CMK (cell line): ENCODE measurements around the gene CD68.
A peak's percentile ranks its signal among the peaks of the same experiment; 100 is the strongest.

ENCODE experiments used
- DNase-seq: peaks from one replicate; pipeline ENCODE4 v3.0.0-alpha.2; 2010; ENCODE audit warnings: low read depth

The CD68 gene, protein sequence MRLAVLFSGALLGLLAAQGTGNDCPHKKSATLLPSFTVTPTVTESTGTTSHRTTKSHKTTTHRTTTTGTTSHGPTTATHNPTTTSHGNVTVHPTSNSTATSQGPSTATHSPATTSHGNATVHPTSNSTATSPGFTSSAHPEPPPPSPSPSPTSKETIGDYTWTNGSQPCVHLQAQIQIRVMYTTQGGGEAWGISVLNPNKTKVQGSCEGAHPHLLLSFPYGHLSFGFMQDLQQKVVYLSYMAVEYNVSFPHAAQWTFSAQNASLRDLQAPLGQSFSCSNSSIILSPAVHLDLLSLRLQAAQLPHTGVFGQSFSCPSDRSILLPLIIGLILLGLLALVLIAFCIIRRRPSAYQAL

DNA sequence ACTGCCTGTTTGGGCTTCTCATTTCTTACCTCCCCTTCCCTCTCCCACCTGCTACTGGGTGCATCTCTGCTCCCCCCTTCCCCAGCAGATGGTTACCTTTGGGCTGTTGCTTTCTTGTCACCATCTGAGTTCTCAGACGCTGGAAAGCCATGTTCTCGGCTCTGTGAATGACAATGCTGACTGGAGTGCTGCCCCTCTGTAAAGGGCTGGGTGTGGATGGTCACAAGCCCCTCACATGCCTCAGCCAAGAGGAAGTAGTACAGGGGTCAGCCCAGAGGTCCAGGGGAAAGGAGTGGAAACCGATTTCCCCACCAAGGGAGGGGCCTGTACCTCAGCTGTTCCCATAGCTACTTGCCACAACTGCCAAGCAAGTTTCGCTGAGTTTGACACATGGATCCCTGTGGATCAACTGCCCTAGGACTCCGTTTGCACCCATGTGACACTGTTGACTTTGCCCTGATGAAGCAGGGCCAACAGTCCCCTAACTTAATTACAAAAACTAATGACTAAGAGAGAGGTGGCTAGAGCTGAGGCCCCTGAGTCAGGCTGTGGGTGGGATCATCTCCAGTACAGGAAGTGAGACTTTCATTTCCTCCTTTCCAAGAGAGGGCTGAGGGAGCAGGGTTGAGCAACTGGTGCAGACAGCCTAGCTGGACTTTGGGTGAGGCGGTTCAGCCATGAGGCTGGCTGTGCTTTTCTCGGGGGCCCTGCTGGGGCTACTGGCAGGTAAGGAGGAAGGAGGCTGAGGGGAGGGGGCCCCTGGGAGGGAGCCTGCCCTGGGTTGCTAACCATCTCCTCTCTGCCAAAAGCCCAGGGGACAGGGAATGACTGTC is at the start of gene CD68:
Gene CD68 (plus strand): TSS at position 638 of the 833 bp plus-strand sequence. CDS start 40 bp downstream, at position 678.
- DNase-seq = no peak

DNA sequence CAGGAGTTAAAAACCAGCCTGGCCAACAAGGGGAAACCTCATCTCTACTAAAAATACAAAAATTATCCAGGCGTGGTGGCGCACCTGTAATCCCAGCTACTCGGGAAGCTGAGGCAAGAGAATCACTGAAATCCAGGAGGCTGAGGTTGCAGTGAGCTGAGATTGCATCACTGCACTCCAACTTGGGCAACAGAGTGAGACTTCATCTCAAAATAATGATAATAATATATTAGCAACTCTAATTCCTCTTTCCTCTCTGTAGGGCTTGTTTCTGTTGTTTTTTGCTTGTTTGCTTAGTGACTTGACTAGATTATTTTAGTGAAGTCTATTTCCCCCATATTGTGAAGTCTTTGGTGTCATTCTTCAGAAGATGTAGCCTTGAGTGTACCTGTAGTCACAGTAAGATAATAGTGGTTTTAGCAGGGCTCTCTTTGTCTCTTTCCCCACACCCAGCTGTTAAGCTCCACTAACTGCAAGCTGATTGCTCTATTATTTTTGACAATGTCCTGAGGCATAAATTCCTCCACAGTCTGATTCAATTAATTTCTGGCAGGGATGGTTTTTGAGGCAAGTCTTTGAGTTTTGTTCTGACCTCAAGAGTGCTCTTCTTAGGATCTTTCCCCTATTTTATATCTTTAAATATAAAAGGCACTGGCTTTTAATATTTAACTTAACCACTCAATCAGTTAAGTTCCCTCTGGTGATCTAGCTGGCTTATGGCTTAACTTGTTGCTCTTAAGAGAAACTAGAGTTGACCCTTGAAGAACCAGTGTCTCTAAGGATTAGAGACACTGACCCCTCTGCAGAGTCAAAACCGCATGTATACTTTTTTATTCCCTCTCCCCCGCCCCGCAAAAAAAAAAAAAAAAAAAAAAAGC is 49.2 kb upstream of the CD68 start:
- no peak for DNase-seq

DNA sequence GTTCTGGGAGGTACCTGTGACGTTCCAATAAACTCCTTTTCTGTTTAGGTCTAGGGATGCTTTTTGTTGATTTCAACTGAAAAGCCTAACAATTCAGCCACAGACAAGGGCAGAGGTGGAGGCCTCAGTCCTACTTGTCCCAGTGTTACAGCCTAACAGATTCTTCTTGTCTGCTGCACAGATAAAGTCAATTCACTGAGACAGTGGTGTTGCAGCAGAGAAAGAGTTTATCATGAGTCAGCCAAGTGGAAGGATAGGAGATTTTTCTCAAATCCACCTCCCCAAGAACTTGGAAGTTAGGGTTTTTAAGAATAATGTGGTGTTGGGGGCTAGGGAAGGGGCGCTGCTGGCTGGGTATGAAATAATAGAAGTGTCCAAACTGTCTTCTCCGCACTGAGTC is 41.4 kb upstream of the CD68 start:
- DNase-seq = no peak

DNA sequence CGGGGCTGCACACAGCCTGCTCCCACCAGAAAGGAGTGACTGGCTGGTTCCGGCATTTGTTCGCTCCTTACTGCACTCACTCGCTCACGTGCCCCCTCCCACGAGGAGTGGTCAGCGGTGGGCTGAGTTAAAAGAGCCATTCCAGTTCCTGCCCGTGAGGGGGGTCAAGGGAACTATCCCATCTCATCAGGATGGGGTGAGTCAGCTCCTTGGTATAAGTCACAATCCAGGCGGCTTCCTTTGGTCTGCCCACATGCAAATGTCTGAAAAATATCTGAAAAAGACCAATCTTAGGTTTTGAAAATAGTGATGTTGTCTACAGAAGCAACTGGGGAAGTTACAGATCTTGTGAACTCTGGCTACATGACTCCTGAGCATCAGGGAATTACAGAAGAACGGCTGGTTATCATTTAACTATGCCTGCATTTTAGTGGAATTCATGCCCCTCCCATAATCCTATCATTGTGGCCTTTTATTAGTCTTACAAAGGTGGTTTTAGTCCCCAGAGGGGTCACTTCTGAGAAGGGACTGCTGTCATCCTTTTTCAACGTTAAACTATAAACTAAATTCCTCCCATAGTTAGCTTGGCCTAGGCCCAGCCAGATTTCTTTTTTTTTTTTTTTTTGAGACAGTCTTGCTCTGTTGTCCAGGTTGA is 40.4 kb upstream of the CD68 start:
- no peak for DNase-seq

DNA sequence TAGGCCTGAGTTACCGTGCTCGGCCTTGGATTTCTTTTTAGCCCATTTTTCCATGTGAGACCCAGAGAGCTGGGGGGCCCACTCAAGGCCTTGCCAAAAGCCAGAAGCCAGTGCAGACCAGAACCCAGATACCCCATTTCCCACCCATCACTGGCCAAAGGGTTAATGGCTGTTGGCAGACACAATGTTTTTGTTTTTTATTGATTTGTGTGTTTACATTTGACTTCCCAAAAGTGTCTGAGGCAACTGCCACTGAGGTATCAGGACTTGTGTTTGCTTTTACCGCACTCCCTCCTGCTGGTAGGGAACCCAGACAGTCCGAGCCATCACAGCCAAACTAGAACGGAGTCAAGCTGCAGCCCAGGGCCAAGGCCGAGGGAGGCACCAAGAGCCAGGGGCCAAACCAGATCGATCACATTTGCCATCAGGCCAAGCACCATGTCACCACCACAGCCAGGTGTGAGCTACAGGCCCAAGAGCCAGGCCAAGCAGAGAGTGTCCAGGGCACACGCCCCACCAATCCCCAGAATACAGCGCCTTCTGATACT is 38.3 kb upstream of the CD68 start:
- no peak for DNase-seq

DNA sequence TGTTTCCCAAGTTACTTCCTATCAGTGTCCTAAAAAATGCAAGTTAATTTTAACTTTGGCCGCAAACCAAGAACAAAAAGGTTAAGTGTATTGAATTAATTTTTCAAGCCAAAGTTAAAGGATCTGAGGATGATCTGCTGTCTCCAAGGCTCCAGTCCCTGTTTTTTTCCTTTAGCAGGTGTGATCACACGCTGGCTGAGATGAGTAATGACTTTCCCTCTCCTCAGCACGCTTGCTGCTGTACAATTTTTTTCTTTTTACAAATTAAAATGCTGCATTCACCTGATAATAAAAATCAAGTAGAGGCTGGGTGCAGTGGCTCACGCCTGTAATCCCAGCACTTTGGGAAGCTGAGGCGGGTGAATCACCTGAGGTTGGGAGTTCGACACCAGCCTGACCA is 34.5 kb upstream of the CD68 start:
- no peak for DNase-seq

DNA sequence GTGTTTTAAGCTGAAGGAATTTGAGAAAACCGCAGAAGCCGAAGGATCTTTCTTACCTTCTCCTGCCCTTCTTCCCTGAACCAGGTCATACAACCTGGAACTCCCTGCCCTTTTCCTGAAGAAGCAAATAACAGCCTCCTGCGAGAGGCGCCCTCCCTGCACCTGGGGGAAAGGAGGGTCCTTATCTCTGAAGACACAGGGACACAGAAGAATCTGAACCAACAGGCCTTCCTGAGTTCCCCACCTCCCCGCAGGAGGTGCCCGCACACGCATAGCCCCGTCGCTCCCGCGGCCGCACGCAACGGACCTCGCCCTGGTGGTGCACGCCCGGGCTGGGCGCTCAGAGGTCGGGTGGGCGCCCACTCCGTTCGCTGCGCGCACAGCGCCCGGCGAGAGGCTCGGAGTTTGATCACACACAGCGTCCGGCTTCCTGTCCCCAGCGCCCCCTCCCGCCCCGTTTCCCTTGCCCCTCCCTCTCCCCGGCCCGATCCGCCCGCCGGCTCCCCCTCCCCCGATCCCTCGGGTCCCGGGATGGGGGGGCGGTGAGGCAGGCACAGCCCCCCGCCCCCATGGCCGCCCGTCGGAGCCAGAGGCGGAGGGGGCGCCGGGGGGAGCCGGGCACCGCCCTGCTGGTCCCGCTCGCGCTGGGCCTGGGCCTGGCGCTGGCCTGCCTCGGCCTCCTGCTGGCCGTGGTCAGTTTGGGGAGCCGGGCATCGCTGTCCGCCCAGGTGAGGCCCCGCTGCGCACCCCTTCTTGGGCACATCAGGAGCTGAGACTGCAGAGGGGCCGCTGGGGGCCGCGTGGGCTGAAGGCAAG is 30.6 kb upstream of the CD68 start, which contains the start of gene TNFSF12:
Gene TNFSF12 (plus strand): TSS at position 474 of the 816 bp plus-strand sequence. CDS start 96 bp downstream, at position 570.
- DNase-seq = no peak

DNA sequence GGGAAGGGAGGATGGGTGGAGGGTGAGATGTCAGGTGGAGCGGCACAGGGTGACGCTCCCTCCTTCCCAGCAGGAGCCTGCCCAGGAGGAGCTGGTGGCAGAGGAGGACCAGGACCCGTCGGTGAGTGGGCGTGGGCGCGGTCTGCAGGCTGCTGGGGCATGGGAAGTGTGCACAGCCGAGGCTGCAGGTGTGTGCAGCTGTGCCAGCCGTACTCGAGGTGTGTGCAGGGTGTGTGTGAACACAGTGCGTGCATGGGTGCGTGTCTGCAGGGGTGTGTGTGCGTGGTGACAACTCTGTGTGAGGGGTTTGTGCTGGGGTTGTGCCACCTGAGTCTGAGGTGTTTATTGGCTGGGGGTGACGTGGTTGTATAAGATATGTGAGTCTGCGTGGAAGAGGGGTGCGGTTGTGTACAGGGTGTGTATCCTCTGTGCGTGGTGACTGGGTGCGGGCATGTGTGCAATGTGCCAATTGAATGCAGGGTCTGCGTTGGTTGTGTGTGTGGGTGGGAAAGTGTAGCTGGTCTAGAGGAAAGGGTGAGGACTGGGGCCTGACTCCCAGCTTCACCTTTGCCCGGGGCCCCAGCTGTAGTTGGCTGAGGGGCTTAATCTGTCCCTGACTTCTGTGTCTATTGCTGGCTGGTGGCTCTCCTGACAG is 29.9 kb upstream of the CD68 start:
- no peak for DNase-seq

DNA sequence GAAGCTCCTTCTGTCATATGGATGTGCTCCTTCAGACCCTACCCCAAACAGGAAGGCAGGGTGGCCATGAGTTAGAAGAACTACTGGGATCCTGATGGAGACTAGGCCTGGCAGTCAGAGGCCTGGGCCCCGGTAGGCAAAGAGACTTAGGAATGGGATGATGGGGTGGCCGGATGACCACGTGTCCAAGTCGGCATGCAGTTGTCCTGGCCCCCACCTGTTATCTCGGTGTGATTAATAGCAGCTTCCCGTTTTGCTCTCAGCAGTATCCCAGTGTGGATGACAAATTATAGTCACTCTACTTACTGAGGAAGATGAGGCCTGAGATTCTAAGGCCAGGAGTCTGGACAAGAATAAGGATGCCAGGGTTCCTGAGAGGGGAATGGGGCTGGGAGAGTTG is 29.1 kb upstream of the CD68 start:
- DNase-seq = no peak

DNA sequence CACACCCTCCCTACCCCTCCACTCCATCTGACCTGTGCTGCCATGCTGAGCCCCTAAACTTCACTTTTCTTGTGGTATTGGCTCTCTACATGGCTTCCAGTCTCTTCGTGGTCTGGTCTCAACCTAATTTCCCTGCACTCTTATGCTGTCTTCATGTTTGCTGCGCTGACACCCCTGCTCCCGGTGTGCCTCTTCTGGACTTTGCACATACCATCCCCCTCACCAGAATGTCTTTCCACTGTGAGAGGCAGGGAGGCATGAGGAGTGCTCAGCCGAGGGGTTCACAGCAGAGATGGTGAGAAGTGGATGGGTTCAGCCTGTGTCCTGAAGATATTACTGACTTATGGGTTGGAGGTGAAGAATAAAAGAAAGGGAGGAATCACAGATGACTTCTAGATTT is 28.0 kb upstream of the CD68 start:
- DNase-seq = no peak

DNA sequence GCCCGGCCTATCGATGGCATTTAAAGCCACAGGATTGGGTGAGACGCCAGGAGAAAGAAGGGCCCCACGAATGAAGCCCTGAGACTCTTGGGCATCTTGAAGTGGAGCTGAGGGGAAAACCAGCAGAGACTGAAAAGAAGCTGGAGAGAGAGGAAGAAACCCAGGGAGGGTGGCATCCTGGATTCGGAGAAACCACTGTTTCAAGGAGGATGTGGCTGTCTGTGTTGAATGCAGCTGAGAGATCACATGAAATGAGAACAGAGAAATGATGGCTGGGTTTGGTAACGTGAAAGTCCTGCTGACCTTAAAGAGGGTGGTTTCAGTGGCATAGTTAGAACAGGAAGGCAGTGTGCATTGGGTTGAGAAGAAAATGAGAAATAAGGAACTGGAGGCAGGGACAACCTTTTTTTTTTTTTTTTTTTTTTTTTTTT is 26.8 kb upstream of the CD68 start:
- DNase-seq = no peak

DNA sequence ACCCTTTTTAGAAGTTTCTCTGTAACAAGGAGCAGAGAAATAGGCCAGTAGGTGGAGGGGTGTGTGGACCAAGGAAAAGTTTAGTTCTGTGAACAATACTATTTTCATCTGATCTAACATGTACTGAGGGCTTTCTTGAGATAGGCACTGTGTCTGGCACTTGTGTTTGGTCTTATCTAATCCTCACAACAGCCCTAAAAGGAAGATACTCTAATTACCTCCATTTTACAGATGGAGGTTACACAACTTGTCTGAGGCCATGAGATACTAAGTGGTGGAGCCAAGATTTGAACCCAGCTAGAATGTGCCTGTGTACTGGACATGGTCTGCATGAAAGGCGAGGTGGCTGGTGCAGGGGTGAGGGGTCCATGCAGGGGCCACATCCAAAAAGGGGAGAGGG is 26.1 kb upstream of the CD68 start:
- no peak for DNase-seq

DNA sequence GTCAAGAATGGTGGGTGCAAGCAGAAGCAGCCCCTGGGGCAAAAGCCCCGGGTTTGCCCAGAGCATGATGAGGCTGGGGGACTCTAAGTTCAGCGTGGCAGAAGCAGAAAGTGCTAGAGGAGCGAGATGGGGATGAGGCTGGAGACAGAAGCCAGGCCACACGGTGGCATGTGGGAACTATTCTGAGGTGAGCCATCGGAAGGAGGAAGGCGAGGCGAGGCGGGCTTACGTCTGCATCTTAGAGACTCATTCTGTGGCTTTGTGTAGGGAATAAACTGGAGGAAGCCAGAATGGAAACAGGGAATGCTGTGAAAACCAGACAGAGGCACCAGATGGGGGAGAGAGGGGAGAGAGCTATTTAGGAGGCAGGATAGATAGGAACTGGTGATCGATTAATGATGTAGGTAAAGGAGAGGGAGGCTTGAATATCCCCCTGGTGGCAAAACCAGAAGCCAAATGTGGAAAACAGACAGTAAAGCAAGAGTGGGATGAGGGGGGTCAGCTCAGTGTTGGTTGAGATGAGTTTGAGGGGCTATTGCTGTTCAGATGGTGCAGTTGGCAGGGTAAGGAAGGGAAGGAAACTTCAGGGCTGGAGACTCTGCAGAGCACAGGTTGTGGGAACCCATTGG is 24.0 kb upstream of the CD68 start:
- DNase-seq = no peak

DNA sequence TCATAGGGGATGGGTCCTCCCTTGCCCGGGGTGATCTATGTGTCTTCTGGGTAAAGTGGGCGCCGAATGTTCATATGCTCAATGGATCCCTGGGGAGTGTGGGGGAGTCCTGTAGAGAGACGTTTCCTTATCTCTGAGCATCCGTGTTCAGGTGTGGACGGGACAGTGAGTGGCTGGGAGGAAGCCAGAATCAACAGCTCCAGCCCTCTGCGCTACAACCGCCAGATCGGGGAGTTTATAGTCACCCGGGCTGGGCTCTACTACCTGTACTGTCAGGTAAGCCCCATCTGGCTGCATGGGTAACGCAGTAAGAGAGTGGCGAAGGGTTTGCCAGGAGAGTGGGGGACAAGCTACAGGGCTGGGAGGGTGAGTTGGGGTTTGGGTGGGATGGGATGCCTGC is 22.8 kb upstream of the CD68 start:
- no peak for DNase-seq

DNA sequence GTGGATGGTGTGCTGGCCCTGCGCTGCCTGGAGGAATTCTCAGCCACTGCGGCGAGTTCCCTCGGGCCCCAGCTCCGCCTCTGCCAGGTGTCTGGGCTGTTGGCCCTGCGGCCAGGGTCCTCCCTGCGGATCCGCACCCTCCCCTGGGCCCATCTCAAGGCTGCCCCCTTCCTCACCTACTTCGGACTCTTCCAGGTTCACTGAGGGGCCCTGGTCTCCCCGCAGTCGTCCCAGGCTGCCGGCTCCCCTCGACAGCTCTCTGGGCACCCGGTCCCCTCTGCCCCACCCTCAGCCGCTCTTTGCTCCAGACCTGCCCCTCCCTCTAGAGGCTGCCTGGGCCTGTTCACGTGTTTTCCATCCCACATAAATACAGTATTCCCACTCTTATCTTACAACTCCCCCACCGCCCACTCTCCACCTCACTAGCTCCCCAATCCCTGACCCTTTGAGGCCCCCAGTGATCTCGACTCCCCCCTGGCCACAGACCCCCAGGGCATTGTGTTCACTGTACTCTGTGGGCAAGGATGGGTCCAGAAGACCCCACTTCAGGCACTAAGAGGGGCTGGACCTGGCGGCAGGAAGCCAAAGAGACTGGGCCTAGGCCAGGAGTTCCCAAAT is 22.2 kb upstream of the CD68 start:
- DNase-seq = no peak

DNA sequence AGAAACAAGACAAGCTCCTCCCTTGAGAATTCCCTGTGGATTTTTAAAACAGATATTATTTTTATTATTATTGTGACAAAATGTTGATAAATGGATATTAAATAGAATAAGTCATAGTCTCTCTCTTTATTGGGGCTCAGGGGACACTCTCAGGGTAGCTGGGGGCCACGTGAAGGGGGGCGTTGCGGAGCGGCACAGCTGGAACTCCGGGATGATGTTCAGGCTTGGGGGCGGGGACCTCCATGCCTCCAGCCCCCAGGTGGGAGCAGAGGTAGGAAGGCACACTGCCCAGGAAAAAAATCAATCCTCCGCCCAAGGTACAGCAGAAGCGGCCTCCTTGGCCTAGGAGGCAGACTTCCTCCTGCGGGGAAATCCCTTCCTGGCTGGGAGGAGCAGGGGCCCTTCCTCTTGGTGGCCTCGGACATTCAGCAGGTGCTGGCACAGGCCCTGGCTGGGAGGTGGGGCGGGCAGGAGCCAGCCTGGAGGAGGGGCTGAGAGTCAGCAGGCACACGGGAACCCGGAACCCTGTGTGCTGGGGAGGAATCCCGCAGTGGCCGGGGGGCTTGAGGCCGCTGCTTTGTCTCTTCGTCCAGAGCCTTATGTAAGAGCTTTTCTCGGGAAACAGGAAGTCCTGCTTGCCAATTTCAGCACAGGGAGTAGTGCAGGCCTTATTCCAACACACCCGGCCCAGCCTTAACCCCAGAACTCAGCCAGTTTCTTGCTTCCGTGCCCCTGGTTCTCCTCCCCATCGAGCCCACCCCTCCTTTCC is 21.5 kb upstream of the CD68 start:
- DNase-seq = peak; percentile 68

DNA sequence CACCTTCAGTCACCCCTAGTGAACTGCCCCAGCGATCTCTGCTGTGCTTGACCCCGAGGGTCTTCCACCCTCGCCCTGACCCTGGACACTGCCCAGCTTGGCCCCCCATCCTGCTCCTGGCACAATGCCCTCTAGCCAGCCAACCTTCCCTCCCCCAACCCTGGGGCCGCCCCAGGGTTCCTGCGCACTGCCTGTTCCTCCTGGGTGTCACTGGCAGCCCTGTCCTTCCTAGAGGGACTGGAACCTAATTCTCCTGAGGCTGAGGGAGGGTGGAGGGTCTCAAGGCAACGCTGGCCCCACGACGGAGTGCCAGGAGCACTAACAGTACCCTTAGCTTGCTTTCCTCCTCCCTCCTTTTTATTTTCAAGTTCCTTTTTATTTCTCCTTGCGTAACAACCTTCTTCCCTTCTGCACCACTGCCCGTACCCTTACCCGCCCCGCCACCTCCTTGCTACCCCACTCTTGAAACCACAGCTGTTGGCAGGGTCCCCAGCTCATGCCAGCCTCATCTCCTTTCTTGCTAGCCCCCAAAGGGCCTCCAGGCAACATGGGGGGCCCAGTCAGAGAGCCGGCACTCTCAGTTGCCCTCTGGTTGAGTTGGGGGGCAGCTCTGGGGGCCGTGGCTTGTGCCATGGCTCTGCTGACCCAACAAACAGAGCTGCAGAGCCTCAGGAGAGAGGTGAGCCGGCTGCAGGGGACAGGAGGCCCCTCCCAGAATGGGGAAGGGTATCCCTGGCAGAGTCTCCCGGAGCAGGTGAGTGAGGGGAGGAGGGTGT is 20.7 kb upstream of the CD68 start, which contains the start of gene TNFSF13:
Gene TNFSF13 (plus strand): TSS at position 207 of the 776 bp plus-strand sequence. CDS start 290 bp downstream, at position 497.
- no peak for DNase-seq
